HG02588 (cell line): ENCODE measurements around the gene DIP2C.

ENCODE experiments used
- ATAC-seq: cut with Tn5 transposase; IDR thresholded peaks from one replicate; pipeline ENCODE4 v1.9.1; 2021; ENCODE audit warnings: mild to moderate bottlenecking, moderate library complexity; ENCODE audit not compliant: unreplicated experiment

Gene DIP2C

GRCh38 chr10:630581-631073, 58.8 kb downstream of the DIP2C start:
- ATAC-seq = no peak

GRCh38 chr10:629186-629998, 60.1 kb downstream of the DIP2C start:
- ATAC-seq = no peak

- no peak for ATAC-seq
These were observed 61.0 kb downstream of the DIP2C start for GRCh38 chr10:628386-629045.

- no peak for ATAC-seq
These were observed 62.2 kb downstream of the DIP2C start for GRCh38 chr10:627032-627992.

- ATAC-seq = no peak
These were observed 63.4 kb downstream of the DIP2C start for GRCh38 chr10:625751-626711.

- no peak for ATAC-seq
These were observed 64.2 kb downstream of the DIP2C start for GRCh38 chr10:625333-625696.

GRCh38 chr10:624605-625332, 64.7 kb downstream of the DIP2C start:
- no peak for ATAC-seq

GRCh38 chr10:624312-624604, 65.2 kb downstream of the DIP2C start:
- ATAC-seq = no peak

GRCh38 chr10:623477-624311, 65.8 kb downstream of the DIP2C start:
- no peak for ATAC-seq

- no peak for ATAC-seq
These were observed 66.5 kb downstream of the DIP2C start for GRCh38 chr10:623014-623413.

- ATAC-seq = no peak
These were observed 67.3 kb downstream of the DIP2C start for GRCh38 chr10:621981-622740.

GRCh38 chr10:621513-621912, 68.0 kb downstream of the DIP2C start:
- no peak for ATAC-seq

GRCh38 chr10:620971-621370, 68.5 kb downstream of the DIP2C start:
- ATAC-seq = no peak

- no peak for ATAC-seq
These were observed 69.1 kb downstream of the DIP2C start for GRCh38 chr10:620417-620816.

- no peak for ATAC-seq
These were observed 69.8 kb downstream of the DIP2C start for GRCh38 chr10:619710-620109.

GRCh38 chr10:618229-618989, 71.1 kb downstream of the DIP2C start:
- no peak for ATAC-seq

GRCh38 chr10:617471-617870, 72.0 kb downstream of the DIP2C start:
- ATAC-seq = no peak
